OCI-LY7 (cell line): ENCODE data around the gene BORA. TPM values are rescaled to one million over a fixed set of nuclear protein-coding genes. Genes with fewer than 3 reads are reported as not detected.

Experiments
- BruUV-seq: library from RNA; stranded (reverse); fragments of 400-500 nt; replicated peaks from 2 replicates; lab custom pipeline; 2021; lab: Mats Ljungman, UMichigan
- CTCF ChIA-PET: fragments of 300-600 bp; sonication (Branson Sonifier 250); formaldehyde crosslinking; loops from one replicate; lab custom pipeline; 2022; ENCODE audit warnings: antibody characterized with exemption; ENCODE audit not compliant: unreplicated experiment; lab: Charles Lee
- POLR2A ChIA-PET: fragments of 300-600 bp; sonication (Branson Sonifier 250); formaldehyde crosslinking; loops from one replicate; lab custom pipeline; 2022; ENCODE audit warnings: antibody characterized with exemption; lab: Charles Lee
- DNase-seq: peaks from one replicate; pipeline ENCODE4 v3.0.0-alpha.2; 2015; ENCODE audit warnings: low spot score
- H2AFZ ChIP-seq: fragments of 200-600 bp; sonication (generic), shearing (Covaris generic); 2 replicates; pipeline ENCODE4 v1.6.1; 2014; ENCODE audit warnings: mild to moderate bottlenecking, antibody characterized with exemption, low read length, moderate library complexity
- H3K27ac ChIP-seq: fragments of 200-600 bp; sonication (generic); 2 replicates; pipeline ENCODE4 v1.5.1; 2014; ENCODE audit warnings: mixed run types, low read depth, mild to moderate bottlenecking, moderate library complexity, low read length, inconsistent platforms; ENCODE audit not compliant: poor library complexity, severe bottlenecking
- H3K36me3 ChIP-seq: fragments of 200-600 bp; sonication (generic); 2 replicates; pipeline ENCODE4 v1.6.1; 2014; ENCODE audit warnings: mild to moderate bottlenecking, antibody characterized with exemption, low read length, moderate library complexity, mixed read lengths; ENCODE audit not compliant: insufficient read depth
- H3K4me1 ChIP-seq: fragments of 200-600 bp; sonication (generic); 2 replicates; pipeline ENCODE4 v1.5.1; 2014; ENCODE audit warnings: mild to moderate bottlenecking, low read length; ENCODE audit not compliant: insufficient read depth, poor library complexity, severe bottlenecking
- H3K4me2 ChIP-seq: fragments of 200-600 bp; sonication (generic); 2 replicates; pipeline ENCODE4 v1.6.1; 2014; ENCODE audit warnings: mild to moderate bottlenecking, low read length
- H3K4me3 ChIP-seq: fragments of 200-600 bp; sonication (generic); 2 replicates; pipeline ENCODE4 v1.5.1; 2014; ENCODE audit warnings: mild to moderate bottlenecking, low read depth, low read length; ENCODE audit not compliant: poor library complexity, severe bottlenecking
- H3K79me2 ChIP-seq: fragments of 200-600 bp; sonication (generic); 2 replicates; pipeline ENCODE4 v1.6.1; 2016; ENCODE audit warnings: low read depth, mild to moderate bottlenecking, low read length, moderate library complexity, mixed read lengths; ENCODE audit not compliant: insufficient read depth
- H3K9me2 ChIP-seq: fragments of 200-600 bp; sonication (generic); 2 replicates; pipeline ENCODE4 v1.6.1; 2016; ENCODE audit warnings: mild to moderate bottlenecking, low read length, mixed read lengths; ENCODE audit not compliant: insufficient read depth
- H3K9me3 ChIP-seq: fragments of 200-600 bp; sonication (generic); 2 replicates; pipeline ENCODE4 v1.6.1; 2014; ENCODE audit warnings: mild to moderate bottlenecking, mixed run types, low read length, mixed read lengths
- H4K20me1 ChIP-seq: fragments of 200-600 bp; sonication (generic); 2 replicates; pipeline ENCODE4 v1.6.1; 2014; ENCODE audit warnings: mild to moderate bottlenecking, antibody characterized with exemption, low read length, moderate library complexity, mixed read lengths; ENCODE audit not compliant: insufficient read depth
- EZH2phosphoT487 ChIP-seq: fragments of 200-600 bp; sonication (generic); IDR thresholded peaks from 2 replicates; pipeline ENCODE4 v1.6.1; 2018; ENCODE audit warnings: low read depth, borderline replicate concordance, mild to moderate bottlenecking, mixed run types, antibody characterized with exemption, low read length, moderate library complexity, mixed read lengths
- intact Hi-C: fragments of 100-400 bp; cut with micrococcal nuclease; formaldehyde crosslinking; loops from one replicate; pipeline ENCODE4 v1.10.0; 2022; ENCODE audit not compliant: unreplicated experiment
- total RNA-seq, 2 experiments: library from RNA; depleted of rRNA in 1 of 2; stranded (reverse); fragments of >200 nt in 1 of 2; shearing (Covaris generic) in 1 of 2; gene quantifications; 2 replicates each; pipeline ENCODE4 v1.2.3, GENCODE V29; 2014 to 2022
- TF ChIP-seq, protein P1 (sequence below): fragments of 200-600 bp; sonication (generic); conservative IDR thresholded peaks from 2 replicates; pipeline ENCODE4 v1.5.1; 2014; ENCODE audit warnings: mild to moderate bottlenecking, antibody characterized with exemption, low read length, moderate library complexity, mixed read lengths

Gene BORA
- total RNA-seq, 2 experiments from 2014 or later, result 28.6 to 30.5 TPM

DNA sequence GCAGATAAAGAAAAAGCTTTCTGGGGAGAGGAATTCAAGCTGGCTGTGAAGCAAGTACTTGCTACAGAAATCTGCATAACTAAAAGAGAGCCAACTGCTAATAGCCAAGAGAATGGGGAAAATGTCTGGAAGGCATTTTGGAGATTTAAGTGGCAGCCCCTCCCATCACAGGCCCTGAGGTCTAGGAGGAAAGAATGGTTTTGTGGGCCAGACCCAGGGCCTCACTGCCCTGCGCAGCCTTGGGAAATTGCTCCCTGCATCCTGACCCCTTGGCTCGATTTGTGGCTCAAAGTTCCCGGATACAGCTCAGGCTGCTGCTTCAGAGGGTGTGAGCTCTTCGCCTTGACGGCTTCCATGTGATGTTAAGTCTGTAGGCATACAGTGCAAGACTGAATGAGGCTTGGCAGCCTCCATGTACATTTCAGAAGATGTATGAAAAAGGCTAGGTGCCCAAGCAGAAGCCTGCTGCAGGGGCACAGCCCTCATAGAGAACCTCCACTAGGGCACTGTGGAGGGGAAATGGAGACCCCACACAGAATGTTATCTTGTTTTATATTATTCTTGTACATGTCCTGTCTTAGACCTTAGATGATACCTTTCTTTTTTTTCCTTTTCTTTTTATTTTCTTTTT is 34.7 kb upstream of the BORA start:
- no peak for DNase-seq
- TF ChIP-seq, protein P1, sequence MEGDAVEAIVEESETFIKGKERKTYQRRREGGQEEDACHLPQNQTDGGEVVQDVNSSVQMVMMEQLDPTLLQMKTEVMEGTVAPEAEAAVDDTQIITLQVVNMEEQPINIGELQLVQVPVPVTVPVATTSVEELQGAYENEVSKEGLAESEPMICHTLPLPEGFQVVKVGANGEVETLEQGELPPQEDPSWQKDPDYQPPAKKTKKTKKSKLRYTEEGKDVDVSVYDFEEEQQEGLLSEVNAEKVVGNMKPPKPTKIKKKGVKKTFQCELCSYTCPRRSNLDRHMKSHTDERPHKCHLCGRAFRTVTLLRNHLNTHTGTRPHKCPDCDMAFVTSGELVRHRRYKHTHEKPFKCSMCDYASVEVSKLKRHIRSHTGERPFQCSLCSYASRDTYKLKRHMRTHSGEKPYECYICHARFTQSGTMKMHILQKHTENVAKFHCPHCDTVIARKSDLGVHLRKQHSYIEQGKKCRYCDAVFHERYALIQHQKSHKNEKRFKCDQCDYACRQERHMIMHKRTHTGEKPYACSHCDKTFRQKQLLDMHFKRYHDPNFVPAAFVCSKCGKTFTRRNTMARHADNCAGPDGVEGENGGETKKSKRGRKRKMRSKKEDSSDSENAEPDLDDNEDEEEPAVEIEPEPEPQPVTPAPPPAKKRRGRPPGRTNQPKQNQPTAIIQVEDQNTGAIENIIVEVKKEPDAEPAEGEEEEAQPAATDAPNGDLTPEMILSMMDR, result no peak
- TF ChIP-seq EZH2phosphoT487, result no peak
- no peaks in the 10 kb centered on the region for H3K79me2 ChIP-seq
- POLR2A ChIA-PET, result no interaction called here
- no peak overlapping the region for H3K4me2 ChIP-seq
- BruUV-seq, result no TSS peak
- H3K4me3 ChIP-seq, result no peak overlapping the region
- CTCF ChIA-PET, result no interaction called here
- H3K9me3 ChIP-seq, result no peaks in the 10 kb centered on the region
- H3K9me2 ChIP-seq, result no peaks in the 10 kb centered on the region
- no peaks in the 10 kb centered on the region for H3K36me3 ChIP-seq
- intact Hi-C loops, result no loop called here
- H4K20me1 ChIP-seq, result no peaks in the 10 kb centered on the region
- H3K27ac ChIP-seq, result no peak overlapping the region
- H2AFZ ChIP-seq, result no peak overlapping the region
- no peaks in the 10 kb centered on the region for H3K4me1 ChIP-seq

DNA sequence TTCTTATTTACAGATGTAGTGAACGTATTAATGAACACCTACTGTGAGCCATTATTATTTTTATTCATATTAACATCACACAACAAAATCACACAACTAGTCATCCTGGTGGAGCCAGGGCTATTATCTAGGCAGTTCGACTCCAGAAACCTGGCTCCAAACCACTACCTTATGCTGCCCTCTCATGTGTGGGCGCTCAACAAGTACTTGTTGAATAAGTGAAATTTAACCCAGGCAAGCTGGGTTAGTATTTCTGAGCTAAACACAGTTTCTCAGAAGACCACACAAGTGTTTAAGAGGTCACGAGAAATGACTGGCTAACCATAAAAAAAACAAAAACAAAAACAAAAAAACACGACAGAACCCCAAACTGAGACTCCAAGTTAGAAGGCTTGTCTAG is 33.9 kb upstream of the BORA start:
- intact Hi-C loops, result no loop called here
- Histone ChIP-seq H4K20me1 (no peaks in the 10 kb centered on the region), H3K4me1 (no peaks in the 10 kb centered on the region), H3K27ac (no peak overlapping the region), H3K9me3 (no peaks in the 10 kb centered on the region), H3K4me3 (no peak overlapping the region), H3K79me2 (no peaks in the 10 kb centered on the region), H3K9me2 (no peaks in the 10 kb centered on the region), H3K36me3 (no peaks in the 10 kb centered on the region), H3K4me2 (no peak overlapping the region), H2AFZ (no peak overlapping the region)
- ChIA-PET POLR2A (no interaction called here), CTCF (no interaction called here)
- TF ChIP-seq, protein P1, result no peak
- TF ChIP-seq EZH2phosphoT487, result no peak
- no peak for DNase-seq
- BruUV-seq, result no TSS peak

DNA sequence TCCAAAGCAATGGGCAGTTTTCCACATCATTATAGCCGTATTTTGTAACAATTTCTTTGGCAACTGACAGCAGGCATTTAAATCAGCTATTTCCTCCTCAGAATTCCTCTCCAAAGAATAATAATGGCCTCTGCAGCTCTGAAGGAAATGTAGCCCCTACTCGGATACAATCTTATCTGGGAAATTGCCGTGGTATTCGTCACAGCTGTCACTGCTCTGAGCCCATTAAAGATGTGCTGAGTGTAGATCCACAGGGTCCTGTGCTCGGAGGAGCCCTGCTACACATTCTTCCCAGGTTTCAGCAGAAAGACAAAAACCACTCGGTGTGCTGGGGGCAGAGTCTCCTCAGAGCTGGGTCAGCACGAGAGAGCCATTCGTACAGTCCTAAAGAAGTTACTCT is 33.4 kb upstream of the BORA start:
- H2AFZ ChIP-seq, result no peak overlapping the region
- H3K9me2 ChIP-seq, result no peaks in the 10 kb centered on the region
- CTCF ChIA-PET, result no interaction called here
- no peaks in the 10 kb centered on the region for H3K36me3 ChIP-seq
- no TSS peak for BruUV-seq
- no peaks in the 10 kb centered on the region for H3K79me2 ChIP-seq
- H3K4me2 ChIP-seq, result no peak overlapping the region
- POLR2A ChIA-PET, result interaction anchor here (0.6 kb wide), 1 partner anchor 148 kb away, joined by 3 read pairs; no protein-coding TSS in a partner anchor
- no peaks in the 10 kb centered on the region for H3K4me1 ChIP-seq
- no peak overlapping the region for H3K4me3 ChIP-seq
- DNase-seq, result no peak
- no peaks in the 10 kb centered on the region for H4K20me1 ChIP-seq
- TF ChIP-seq EZH2phosphoT487, result no peak
- TF ChIP-seq, protein P1, result no peak
- no peak overlapping the region for H3K27ac ChIP-seq
- intact Hi-C loops, result no loop called here
- no peaks in the 10 kb centered on the region for H3K9me3 ChIP-seq
